HG03064 (cell line): ENCODE measurements around the gene POTEG.
"Not testable (repeated sequence)": the region's sequence is repeated elsewhere in the genome, so short reads cannot be mapped to it uniquely, and the experiment has no call there.

Source experiments
- ATAC-seq: cut with Tn5 transposase; IDR thresholded peaks from one replicate; pipeline ENCODE4 v1.9.1; 2021; ENCODE audit warnings: low read depth; ENCODE audit not compliant: unreplicated experiment

The POTEG gene

GRCh38 chr14:19380137-19380536 is 54.0 kb downstream of the POTEG start:
- not testable (repeated sequence) for ATAC-seq

DNA sequence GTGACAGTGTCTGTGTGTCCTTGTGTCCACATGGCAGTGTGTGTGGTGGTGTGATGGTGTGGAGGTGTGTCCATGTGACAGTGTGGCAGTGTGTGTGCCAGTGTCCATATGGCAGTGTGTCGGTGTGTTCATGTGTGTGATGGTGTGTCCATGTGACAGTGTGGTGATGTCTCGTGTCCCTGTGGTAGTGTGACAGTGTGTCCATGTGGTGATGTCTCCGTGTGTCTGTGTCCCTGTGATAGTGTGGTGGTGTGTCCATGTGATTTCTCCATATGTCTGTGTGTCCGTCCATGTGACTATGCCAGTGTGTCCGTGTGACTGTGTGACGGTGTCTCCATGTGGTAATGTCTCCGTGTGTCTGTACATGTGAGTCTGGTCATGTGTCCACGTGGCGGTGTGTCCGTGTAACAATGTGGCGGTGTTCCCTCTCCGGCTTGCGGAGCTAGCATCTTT is 59.7 kb downstream of the POTEG start:
- not testable (repeated sequence) for ATAC-seq

DNA sequence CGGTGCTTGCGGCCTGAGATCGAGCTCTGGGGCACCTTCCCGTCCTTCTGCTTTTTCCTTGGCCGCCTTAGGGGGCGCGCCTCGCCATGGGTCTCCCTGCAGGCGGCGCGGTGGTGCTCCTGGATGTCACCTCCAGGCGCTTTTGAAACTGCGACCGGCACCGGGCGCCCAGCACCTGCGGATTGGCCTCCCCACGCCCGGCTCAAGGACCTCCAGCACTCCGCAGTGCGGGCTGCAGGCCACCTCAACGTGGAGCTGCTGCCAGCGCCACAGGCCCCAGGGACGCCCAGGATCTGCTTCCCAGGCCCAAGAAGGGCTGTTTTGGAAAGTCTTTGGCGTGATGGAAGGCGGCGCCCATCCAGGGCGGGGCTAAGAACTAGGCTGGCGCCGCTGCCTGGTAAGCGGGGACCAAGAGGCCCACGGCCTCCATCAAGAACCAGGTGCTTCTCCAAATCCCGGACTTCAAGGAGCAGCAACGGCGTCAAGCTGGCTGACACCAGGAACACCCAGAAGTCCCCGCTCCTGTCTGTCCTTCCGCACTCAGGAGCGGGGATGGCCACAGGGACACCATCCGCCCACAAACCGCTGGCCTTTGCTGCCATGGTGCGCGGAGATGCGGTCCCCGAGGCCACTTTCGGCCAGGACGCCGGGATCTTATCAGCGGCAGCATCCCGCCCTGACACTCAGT is 61.2 kb downstream of the POTEG start:
- not testable (repeated sequence) for ATAC-seq

- not testable (repeated sequence) for ATAC-seq
These were observed 62.4 kb downstream of the POTEG start for GRCh38 chr14:19371767-19372166.

GRCh38 chr14:19362803-19363202 is 71.3 kb downstream of the POTEG start:
- ATAC-seq: not testable (repeated sequence)

GRCh38 chr14:19362323-19362722 is 71.8 kb downstream of the POTEG start:
- not testable (repeated sequence) for ATAC-seq

GRCh38 chr14:19361636-19362253 is 72.4 kb downstream of the POTEG start:
- not testable (repeated sequence) for ATAC-seq

- not testable (repeated sequence) for ATAC-seq
These were observed 73.1 kb downstream of the POTEG start for GRCh38 chr14:19360937-19361635.
